SJCRH30 (cell line): ENCODE data around the gene PCGF3. TPM values are rescaled to one million over a fixed set of nuclear protein-coding genes. Genes with fewer than 3 reads are reported as not detected.

Experiments used
- DNase-seq, 2 experiments: peaks; one replicate each; pipeline ENCODE4 v3.0.0-alpha.2; 2015 to 2020
- H3K27ac ChIP-seq: fragments of 250-450 bp; sonication (Bioruptor Pico); 2 replicates; pipeline ENCODE4 v1.5.1; 2020; ENCODE audit warnings: mild to moderate bottlenecking, moderate library complexity
- H3K27me3 ChIP-seq: fragments of 250-450 bp; sonication (Bioruptor Pico); 2 replicates; pipeline ENCODE4 v1.5.1; 2020; ENCODE audit warnings: mild to moderate bottlenecking, moderate library complexity
- H3K36me3 ChIP-seq: fragments of 250-450 bp; sonication (Bioruptor Pico); 2 replicates; pipeline ENCODE4 v1.5.1; 2020; ENCODE audit warnings: mild to moderate bottlenecking, moderate library complexity
- H3K4me1 ChIP-seq: fragments of 250-450 bp; sonication (Bioruptor Pico); 2 replicates; pipeline ENCODE4 v1.5.1; 2020; ENCODE audit warnings: mild to moderate bottlenecking, moderate library complexity
- H3K4me3 ChIP-seq: fragments of 250-450 bp; sonication (Bioruptor Pico); 2 replicates; pipeline ENCODE4 v1.5.1; 2020; ENCODE audit warnings: mild to moderate bottlenecking, moderate library complexity
- H3K9me3 ChIP-seq: fragments of 250-450 bp; sonication (Bioruptor Pico); replicated peaks from 2 replicates; pipeline ENCODE4 v1.5.1; 2020; ENCODE audit warnings: mild to moderate bottlenecking, moderate library complexity
- total RNA-seq: library from RNA; depleted of rRNA; stranded (reverse); fragments of >200 nt; shearing (Covaris generic); gene quantifications from 2 replicates; pipeline ENCODE4 v1.2.3, GENCODE V29; 2014

PCGF3 gene
- total RNA-seq, 1 experiment from 2014 or later, result 60.4 TPM

- no peak overlapping the region for H3K4me3 ChIP-seq
- H3K9me3 ChIP-seq, result no peaks in the 10 kb centered on the region
- peaks cover 42% of the 10 kb centered on the region for H3K36me3 ChIP-seq
- no peaks in the 10 kb centered on the region for H3K4me1 ChIP-seq
- no peak for DNase-seq
- H3K27me3 ChIP-seq, result no peaks in the 10 kb centered on the region
- H3K27ac ChIP-seq, result no peak overlapping the region
These were observed 7.4 kb downstream of the PCGF3 start for GRCh38 chr4:712916-713632.

DNA sequence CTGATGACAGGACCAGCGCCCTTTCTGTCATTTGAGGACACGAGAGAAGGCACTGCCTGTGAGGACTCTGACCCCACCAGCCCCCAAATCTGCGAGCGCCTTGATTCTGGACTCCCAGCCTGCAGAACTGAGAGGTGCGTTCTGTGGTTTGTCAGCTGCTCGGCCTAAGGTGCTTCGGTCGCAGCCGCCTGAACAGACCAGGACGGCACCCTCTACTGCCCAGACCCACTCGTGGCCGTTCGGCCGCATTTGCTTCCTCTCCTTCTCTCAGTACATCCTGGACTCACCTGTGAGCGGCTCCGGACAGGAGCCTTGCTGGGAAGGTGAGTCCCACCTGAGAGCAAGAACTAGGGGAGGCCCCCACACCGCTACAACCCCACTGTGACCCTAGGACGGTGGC is 8.5 kb downstream of the PCGF3 start:
- no peaks in the 10 kb centered on the region for H3K4me1 ChIP-seq
- H3K27ac ChIP-seq, result no peak overlapping the region
- H3K4me3 ChIP-seq, result no peak overlapping the region
- no peaks in the 10 kb centered on the region for H3K9me3 ChIP-seq
- no peaks in the 10 kb centered on the region for H3K27me3 ChIP-seq
- peaks cover 33% of the 10 kb centered on the region for H3K36me3 ChIP-seq
- no peak for DNase-seq

DNA sequence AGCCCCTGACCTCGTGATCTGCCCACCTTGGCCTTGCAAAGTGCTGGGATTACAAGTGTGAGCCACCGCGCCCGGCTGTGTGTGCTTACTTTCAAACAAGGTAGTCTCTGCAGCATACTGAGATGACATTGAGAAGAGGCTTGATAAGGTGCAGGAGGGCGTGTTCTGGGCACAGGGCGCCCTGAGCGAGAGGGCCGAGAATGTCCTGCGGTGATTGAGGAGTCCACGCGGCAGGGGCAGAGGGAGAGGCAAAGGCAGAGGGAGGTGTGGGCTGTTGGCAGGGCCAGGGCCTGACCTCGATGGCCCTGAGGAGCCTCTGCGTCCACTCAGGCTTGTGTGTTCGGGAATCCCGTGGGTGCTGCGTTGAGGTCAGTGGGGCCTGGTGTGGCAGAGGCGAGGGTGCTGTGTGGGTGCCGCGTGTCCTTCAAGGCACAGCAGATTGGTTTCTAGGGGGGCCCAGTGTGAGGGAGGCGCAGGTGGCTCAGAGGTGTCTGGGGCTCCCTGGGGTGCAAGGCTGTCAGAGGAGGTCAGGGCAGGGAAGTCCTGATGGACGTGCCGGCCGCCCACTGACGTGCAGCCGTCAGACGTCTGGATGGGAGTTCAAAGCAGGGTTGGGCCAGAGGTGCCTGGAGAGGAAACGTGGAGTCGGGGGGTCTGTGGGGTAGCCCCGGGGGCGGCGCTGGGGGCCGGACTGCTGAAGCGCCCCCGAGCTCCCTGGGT is 12.1 kb downstream of the PCGF3 start:
- Histone ChIP-seq H3K36me3 (peaks cover 22% of the 10 kb centered on the region), H3K27me3 (no peaks in the 10 kb centered on the region), H3K4me3 (no peak overlapping the region), H3K9me3 (0 out of 2 replicates have a peak, but pooled peaks cover 2% of the 10 kb centered on the region), H3K27ac (no peak overlapping the region), H3K4me1 (no peaks in the 10 kb centered on the region)
- no peak for DNase-seq

DNA sequence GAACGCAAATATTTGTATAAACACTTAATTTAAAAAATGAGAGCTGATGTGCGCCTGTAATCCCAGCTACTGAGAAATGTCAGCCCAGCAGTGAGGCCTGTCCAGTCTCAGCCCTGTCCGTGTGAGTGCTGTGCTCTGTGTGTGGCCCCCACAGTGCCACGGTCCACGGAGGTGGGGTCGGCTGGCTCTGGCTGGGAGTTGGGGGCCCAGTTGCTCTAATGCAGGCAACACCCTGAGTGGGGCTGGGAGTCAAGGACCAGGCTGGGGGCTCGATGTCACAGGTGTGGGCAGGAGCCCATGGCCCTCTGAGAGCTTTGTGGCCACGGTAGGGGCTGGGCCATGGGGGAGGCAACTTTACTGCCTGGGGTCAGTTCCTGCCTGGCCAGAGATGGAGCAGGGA is 12.8 kb downstream of the PCGF3 start:
- DNase-seq, result no peak
- no peaks in the 10 kb centered on the region for H3K27me3 ChIP-seq

DNA sequence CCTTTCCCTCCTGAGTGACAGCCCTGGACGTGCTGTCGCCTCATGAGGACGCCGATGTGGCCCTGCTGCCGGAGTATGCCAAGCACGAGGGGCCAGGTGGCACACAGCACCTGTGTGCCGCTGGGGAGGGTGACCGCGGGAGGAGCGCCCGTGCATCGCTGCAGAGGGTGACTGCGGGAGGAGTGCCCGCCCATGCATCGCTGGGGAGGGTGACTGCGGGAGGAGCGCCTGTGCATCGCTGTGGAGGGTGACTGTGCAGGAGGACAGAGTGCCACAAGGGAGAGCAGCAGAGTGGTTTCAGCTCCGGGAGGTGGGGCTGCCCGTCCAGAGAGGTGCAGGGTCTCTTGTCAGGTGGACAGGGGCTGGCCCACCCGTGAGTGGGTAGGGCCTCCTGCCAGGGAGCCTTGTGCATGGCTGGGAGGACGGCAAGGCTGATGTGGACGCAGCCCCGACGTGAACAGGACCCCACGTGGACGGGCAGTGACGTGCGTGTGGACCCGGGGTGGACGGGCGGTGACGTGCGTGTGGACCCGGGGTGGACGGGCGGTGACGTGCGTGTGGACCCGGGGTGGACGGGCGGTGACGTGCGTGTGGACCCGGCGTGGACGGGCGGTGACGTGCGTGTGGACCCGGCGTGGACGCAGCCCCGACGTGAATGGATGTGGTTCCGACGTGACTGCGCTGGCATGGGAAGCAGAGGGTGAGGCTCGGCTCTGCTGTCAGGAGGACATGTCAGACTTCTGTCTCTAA is 14.7 kb downstream of the PCGF3 start:
- no peak overlapping the region for H3K27ac ChIP-seq

More for the DNA sequence above, 12.8 kb downstream of the PCGF3 start:
- Histone ChIP-seq H3K9me3 (0 out of 2 replicates have a peak, but pooled peaks cover 2% of the 10 kb centered on the region), H3K4me3 (no peak overlapping the region), H3K36me3 (peaks cover 22% of the 10 kb centered on the region), H3K27ac (no peak overlapping the region), H3K4me1 (peaks cover 5% of the 10 kb centered on the region; the same call in 1 of the 2 replicates)

GRCh38 chr4:721261-722168 is 15.9 kb downstream of the PCGF3 start:
- H3K4me1 ChIP-seq, result peaks cover 12% of the 10 kb centered on the region
- no peak overlapping the region for H3K27ac ChIP-seq

More for the DNA sequence above, 14.7 kb downstream of the PCGF3 start:
- H3K4me1 ChIP-seq, result peaks cover 12% of the 10 kb centered on the region
- H3K27me3 ChIP-seq, result no peaks in the 10 kb centered on the region
- H3K36me3 ChIP-seq, result peaks cover 11% of the 10 kb centered on the region; the same call in 1 of the 2 replicates
- DNase-seq, result no peak
- H3K4me3 ChIP-seq, result no peak overlapping the region
- 0 out of 2 replicates have a peak, but pooled peaks cover 2% of the 10 kb centered on the region for H3K9me3 ChIP-seq

DNA sequence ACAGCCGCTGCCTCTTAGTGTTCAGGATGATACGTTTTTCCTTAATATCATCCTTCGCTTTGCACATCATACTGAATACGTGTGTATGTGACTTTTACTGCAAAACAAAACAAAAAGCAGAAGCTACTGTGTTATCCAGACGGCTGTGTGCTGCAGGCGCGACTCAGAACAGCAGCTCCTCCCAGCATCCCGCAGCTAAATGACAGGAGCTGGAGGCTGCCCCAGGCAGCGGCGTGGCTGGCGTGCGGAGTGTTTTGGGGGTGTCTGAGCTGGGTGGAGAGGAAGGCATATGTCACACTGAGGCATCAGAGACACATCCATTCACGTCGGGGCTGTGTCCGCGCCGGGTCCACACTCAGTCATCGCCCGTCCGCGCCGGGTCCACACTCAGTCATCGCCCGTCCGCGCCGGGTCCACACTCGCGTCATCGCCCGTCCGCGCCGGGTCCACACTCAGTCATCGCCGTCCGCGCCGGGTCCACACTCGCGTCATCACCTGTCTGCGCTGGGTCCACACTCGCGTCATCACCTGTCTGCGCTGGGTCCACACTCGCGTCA is 16.6 kb downstream of the PCGF3 start:
- 0 out of 2 replicates have a peak, but pooled peaks cover 2% of the 10 kb centered on the region for H3K9me3 ChIP-seq
- peaks cover 11% of the 10 kb centered on the region; the same call in 1 of the 2 replicates for H3K36me3 ChIP-seq
- no peak overlapping the region for H3K27ac ChIP-seq
- DNase-seq, result no peak
- no peaks in the 10 kb centered on the region for H3K27me3 ChIP-seq
- H3K4me1 ChIP-seq, result peaks cover 16% of the 10 kb centered on the region
- H3K4me3 ChIP-seq, result no peak overlapping the region

More at GRCh38 chr4:721261-722168, 15.9 kb downstream of the PCGF3 start:
- no peaks in the 10 kb centered on the region for H3K27me3 ChIP-seq
- H3K9me3 ChIP-seq, result 0 out of 2 replicates have a peak, but pooled peaks cover 2% of the 10 kb centered on the region
- no peak for DNase-seq
- peaks cover 11% of the 10 kb centered on the region; the same call in 1 of the 2 replicates for H3K36me3 ChIP-seq
- no peak overlapping the region for H3K4me3 ChIP-seq

DNA sequence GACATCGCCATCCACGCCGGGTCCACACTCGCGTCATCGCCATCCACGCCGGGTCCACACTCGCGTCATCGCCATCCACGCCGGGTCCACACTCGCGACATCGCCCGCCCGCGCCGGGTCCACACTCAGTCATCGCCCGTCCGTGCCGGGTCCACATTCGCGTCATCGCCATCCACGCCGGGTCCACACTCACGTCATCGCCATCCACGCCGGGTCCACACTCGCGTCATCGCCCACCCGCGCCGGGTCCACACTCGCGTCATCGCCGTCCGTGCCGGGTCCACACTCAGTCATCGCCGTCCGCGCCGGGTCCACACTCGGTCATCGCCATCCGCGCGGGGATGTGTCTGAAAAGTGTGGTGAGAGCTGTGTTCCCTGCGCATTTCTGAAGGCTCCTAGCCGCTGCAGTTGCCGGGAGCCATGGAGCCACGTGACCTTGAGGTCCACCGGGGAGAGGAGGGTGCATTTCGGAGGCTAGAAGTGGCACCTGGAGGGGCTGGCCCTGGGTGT is 17.3 kb downstream of the PCGF3 start:
- Histone ChIP-seq H3K9me3 (0 out of 2 replicates have a peak, but pooled peaks cover 2% of the 10 kb centered on the region), H3K4me1 (peaks cover 16% of the 10 kb centered on the region), H3K27me3 (no peaks in the 10 kb centered on the region), H3K36me3 (peaks cover 15% of the 10 kb centered on the region), H3K4me3 (no peak overlapping the region), H3K27ac (peak overlapping the region; percentile 88)
- no peak for DNase-seq

GRCh38 chr4:723751-724530 is 18.3 kb downstream of the PCGF3 start:
- peak; percentile 93 to 95 for DNase-seq

GRCh38 chr4:725391-726234 is 20.0 kb downstream of the PCGF3 start:
- no peak overlapping the region for H3K27ac ChIP-seq
- no peak for DNase-seq
- no peaks in the 10 kb centered on the region for H3K27me3 ChIP-seq
- H3K4me3 ChIP-seq, result no peak overlapping the region
- peaks cover 4% of the 10 kb centered on the region; the same call in 1 of the 2 replicates for H3K9me3 ChIP-seq
- H3K4me1 ChIP-seq, result peaks cover 35% of the 10 kb centered on the region
- peaks cover 21% of the 10 kb centered on the region for H3K36me3 ChIP-seq

More at GRCh38 chr4:723751-724530, 18.3 kb downstream of the PCGF3 start:
- Histone ChIP-seq H3K9me3 (0 out of 2 replicates have a peak, but pooled peaks cover 2% of the 10 kb centered on the region), H3K36me3 (peaks cover 19% of the 10 kb centered on the region), H3K4me1 (peaks cover 20% of the 10 kb centered on the region), H3K27ac (peak overlapping the region; percentile 88), H3K27me3 (no peaks in the 10 kb centered on the region), H3K4me3 (peak overlapping the region; percentile 22)

- no peak for DNase-seq
- H3K4me3 ChIP-seq, result no peak overlapping the region
- H3K27me3 ChIP-seq, result no peaks in the 10 kb centered on the region
- no peak overlapping the region for H3K27ac ChIP-seq
- peaks cover 28% of the 10 kb centered on the region for H3K36me3 ChIP-seq
- H3K4me1 ChIP-seq, result peaks cover 35% of the 10 kb centered on the region
- peaks cover 7% of the 10 kb centered on the region; the same call in 1 of the 2 replicates for H3K9me3 ChIP-seq
These were observed 20.7 kb downstream of the PCGF3 start for GRCh38 chr4:726235-726787.

DNA sequence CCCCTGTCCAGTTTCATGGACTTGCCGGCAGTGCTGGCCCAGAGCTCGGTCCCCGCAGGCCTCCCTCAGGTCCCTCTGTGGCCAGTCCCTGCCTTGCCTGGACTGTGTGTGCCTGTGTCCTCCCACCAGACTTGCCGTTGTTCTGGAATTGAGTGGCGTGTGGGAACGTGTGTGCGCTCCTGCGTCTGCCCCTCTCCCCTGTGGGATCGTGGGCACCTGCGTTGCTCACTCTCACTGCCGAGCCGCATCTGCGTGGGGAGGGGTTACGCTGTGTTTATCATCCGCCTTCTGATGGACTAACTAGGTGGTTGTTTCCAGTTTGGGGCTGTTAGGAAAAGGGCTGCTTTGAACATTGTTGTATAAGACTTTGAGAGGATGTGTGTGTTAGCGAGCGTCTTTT is 21.2 kb downstream of the PCGF3 start:
- H3K9me3 ChIP-seq, result peaks cover 6% of the 10 kb centered on the region; the same call in 1 of the 2 replicates
- DNase-seq, result peak in 1 of 2 experiments; percentile 20
- H3K27me3 ChIP-seq, result no peaks in the 10 kb centered on the region
- H3K4me1 ChIP-seq, result peaks cover 35% of the 10 kb centered on the region
- H3K27ac ChIP-seq, result no peak overlapping the region
- no peak overlapping the region for H3K4me3 ChIP-seq
- H3K36me3 ChIP-seq, result peaks cover 27% of the 10 kb centered on the region
